ENCODE measurements around the gene MED15.
"Not testable (repeated sequence)": the region's sequence is repeated elsewhere in the genome, so short reads cannot be mapped to it uniquely, and the experiment has no call there.

Gene MED15

DNA sequence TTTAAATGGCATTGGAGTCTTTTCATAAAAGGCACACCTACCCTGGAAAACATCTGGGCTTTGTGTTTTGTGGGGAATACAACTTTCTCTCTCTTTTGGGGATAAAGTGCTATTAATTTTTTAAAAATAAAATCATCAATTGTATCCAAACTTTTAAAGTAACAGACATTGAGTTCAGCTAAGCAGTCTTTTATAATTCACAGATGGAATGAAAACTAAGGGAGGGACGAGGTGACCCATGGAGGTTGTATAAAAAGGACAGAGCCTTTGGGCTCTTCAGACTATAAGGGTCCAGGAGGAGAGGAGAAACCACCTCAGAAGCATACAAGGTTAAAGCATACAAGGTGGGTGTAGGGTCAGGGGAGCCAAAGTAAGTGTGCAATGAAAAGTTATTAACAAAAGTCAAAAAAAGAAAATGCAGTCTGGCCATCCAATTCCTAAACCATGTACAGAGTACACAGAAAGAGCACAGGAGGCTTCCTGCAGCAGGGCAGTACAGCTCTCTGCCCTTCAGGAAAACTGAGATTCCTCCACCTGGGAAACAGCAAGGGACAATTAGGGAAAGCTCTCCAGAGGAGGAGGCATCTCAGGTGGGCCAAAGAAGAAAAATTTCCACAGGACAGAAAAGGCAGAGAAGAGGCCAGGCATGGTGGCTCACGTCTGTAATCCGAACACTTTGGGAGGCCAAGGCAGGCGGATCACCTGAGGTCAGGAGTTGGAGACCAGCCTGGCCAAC lies 22.3 kb upstream of the MED15 start:
- DNase-seq = no peak

GRCh38 chr22:20486229-20486628 lies 21.2 kb upstream of the MED15 start:
- no peak for DNase-seq

GRCh38 chr22:20487715-20488114 lies 19.7 kb upstream of the MED15 start:
- no peak for DNase-seq

- no peak for DNase-seq
Observed at GRCh38 chr22:20488946-20489345, 18.5 kb upstream of the MED15 start.

- no peak for DNase-seq
Observed at GRCh38 chr22:20490183-20490940, 17.0 kb upstream of the MED15 start.

GRCh38 chr22:20490941-20491307 lies 16.5 kb upstream of the MED15 start:
- DNase-seq = no peak

DNA sequence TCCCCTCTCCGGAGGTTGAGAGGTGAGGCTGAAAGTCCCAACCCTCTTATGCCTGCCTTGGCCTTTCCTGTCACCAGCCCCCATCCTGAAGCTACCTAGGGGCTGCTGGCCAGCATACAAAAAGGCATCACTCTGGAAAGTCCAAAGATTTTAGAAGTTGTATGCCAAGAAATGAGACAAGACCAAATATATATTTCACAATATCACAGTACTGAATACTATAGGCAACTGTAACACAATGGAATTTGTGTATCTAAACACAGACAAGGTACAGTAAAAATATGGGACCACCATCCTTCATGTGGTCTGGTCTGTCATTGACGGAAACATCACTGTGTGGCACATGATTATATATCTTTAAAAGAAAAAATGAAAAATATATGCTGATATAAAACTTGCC lies 16.1 kb upstream of the MED15 start:
- no peak for DNase-seq

- DNase-seq = peak in 10 of 14 donors; percentile 29 to 87 (median 56)
Observed at GRCh38 chr22:20494978-20495860, 12.2 kb upstream of the MED15 start, which contains the start of gene KLHL22. Gene KLHL22, minus strand, starts transcription at chr22:20495795. Its CDS starts 6,584 bp downstream, at chr22:20489211.

DNA sequence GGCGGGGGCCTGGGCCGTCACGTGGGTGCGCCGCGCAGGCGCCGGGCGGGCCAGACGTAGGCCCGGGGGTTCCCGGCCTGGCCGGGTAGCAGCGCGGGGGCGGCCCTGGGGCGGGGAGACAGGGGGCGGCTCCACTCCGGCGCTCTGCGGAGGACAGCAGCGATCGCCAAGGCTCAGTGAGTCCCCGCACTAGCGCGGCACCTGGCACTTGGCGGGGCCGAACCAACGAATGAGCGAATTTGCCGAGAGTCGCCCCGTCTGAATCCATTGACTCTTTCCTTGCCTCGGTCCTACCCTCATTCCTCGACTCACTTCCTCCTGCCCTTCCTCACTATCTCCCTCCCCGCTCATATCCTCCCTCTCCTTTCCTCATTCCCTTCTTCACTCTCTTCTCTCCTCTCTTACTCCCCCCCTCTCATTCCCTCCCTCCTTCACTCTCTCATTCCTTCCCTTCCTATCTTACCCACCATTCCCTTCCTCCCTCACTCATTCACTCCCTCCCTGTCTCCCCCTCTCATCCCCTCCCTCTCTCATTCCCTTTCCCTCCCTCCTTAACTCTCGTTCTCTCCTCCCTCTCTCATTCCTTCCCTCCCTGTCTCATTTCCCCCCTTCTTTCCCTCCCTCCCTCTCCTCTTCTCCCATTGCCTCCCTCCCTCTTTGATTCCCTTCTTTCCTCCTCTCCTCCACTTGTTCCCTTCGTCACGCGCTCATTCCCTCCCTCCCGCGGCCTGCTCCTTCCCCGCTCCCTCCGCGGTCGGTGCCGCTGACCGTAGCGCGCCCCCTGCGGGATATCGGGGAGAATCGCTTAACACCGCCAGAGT lies 11.3 kb upstream of the MED15 start:
- peak; percentile 63 to 97 (median 87) for DNase-seq

DNA sequence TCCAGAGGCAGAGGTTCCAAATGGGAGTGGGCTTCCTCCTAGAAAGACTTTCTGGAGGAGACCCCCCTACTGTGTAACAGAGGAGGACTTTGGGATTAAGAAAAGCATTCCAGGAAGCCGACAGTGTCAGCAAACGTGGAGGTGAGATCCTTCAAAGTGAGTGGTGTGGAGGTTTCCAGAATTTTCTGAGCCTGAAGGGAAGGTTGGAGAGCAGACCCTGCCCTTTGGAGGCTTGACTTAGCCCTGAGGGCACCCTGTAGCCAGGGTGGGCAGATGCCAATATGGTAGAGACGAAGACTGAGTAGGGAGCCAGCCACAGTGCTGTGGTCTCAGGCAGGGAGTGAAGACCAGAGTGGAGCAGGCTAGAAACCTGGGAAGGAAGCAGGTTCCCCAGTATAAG lies 10.0 kb upstream of the MED15 start:
- DNase-seq = no peak

GRCh38 chr22:20498913-20499312 lies 8.5 kb upstream of the MED15 start:
- DNase-seq = no peak

DNA sequence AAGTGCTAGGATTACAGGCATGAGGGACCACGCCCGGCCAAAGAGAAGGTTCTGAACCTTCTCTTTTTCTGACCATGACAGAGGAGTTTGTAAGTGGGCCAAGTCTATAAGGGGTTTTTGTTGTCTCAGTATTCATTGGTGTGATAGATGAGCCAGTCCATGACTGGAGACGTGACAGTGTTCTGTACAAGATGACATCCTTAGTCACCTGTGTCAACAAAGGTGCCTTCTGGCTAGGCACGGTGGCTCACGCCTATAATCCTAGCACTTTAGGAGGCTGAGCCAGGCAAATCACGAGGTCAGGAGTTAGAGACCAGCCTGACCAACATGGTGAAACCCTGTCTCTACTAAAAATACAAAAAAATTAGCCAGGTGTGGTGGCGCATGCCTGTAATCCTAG lies 7.6 kb upstream of the MED15 start:
- DNase-seq = no peak

DNA sequence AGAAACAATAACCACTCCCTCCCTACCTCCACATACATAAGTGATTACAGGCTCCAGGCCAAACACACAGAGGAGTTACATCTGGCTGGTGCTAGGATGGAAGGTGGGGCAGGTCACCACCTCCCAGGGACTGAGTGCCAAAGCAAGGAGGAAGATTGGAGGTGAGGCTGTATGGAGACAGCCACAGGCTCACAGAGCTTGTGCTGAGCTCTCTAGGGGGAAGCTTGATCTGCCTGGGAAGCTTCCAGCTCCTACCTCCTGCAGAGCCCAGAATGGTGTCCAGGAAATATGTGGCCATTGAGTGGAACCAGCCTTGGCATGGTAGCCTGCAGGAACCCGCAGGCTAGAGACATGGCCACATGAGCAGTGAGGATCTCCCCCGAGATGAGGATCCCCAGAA lies 3.6 kb upstream of the MED15 start:
- no peak for DNase-seq

DNA sequence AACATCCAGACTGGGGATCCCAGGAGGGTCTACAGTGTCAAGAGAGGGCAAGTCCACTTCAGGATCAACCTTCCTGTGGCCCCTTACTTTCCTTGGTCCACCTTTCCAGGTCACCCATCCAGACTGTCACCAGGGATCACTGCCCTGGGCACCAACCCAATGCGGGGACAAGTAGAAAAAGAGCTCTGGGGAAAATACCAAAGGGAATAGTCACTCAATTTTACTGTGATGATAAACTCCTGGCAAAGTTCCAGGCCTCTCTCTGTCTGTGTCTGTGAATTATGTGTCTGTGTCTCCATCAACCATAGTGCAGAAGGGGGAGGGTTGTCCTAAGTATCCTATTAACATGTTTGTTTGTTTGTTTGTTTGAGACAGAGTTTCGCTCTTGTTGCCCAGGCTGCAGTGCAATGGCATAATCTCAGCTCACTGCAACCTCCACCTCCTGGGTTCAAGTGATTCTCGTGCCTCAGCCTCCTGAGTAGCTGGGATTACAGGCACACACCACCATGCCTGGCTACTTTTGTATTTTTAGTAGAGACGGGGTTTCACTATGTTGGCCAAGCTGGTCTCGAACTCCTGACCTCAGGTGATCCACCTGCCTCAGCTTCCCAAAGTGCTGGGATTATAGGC lies 3.0 kb upstream of the MED15 start:
- not testable (repeated sequence) for DNase-seq

- no peak for DNase-seq
Observed at GRCh38 chr22:20506543-20507252, 712 bp upstream of the MED15 start.

DNA sequence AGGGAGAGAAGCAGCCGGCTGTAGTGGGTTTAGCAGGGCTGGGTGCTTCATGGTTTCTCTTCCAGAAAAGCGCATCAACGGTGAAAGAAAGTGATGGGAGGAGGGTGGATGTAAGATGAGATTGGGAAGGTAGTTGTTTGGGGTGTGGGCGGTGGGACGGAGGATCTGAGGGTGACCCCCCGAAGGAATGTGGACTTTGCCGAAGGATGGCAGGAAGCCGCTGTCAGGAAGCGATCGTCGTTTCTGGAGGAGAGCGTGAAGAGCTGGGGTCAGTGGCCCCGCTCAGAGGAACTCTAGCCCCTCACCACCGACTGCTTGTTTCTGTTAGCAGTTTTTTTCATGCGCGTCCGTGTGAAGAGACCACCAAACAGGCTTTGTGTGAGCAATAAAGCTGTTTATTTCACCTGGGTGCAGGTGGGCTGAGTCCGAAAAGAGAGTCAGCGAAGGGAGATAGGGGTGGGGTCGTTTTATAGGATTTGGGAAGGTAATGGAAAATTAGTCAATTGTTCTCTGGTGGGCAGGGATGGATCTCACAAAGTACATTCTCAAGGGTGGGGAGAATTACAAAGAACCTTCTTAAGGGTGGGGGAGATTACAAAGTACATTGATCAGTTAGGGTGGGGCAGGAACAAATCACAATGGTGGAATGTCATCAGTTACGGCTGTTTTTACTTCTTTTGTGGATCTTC lies 801 bp downstream of the MED15 start:
- peak in 1 of 14 donors; percentile 36 for DNase-seq

- no peak for DNase-seq
Observed at GRCh38 chr22:20508815-20509271, 1.4 kb downstream of the MED15 start.

DNA sequence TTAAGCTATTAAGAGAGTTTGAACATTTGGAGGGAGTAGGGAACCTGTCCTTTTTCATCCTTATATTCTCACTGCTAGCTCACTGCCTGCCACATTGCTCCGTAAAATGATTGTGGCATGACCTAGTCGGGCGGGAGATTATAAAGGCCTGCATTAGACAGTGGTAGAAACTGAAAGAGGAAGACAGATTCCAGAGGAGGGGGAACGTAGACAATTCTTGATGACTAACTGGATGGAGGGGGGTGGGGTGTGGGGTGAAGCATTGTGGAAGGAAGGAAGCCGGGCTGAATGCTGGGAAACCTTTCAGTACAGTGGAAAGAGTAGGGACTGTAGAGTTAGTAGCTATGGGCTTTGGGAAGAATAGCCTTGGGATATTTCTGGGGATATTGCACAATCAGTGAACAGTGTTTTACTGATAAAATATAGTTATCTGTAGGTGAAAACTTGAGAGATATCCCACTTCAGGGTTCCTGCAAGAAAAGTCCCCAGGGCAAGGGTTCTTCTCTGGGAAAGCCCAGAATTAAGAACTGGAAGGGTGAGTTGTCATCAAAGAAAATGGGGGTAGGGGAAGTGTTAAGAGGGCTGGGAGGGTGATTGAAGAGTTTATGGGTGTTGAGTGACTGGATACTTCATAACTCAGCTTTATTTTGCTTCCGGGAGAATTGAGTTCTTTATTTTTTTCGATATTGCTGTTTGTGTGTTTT lies 2.1 kb downstream of the MED15 start:
- DNase-seq = peak in 8 of 14 donors; percentile 21 to 77 (median 31)

GRCh38 chr22:20510811-20511577 lies 3.6 kb downstream of the MED15 start:
- DNase-seq = no peak
